Activated CD4-positive, alpha-beta T cell treated with anti-CD3 and anti-CD28 coated beads, Interleukin-2, amount 50 U/mL, for 16 hours (primary cell): ENCODE results near the gene BORCS5.
"Not testable (repeated sequence)": the region's sequence is repeated elsewhere in the genome, so short reads cannot be mapped to it uniquely, and the experiment has no call there.

Experiments used
- DNase-seq: peaks from one replicate; pipeline ENCODE4 v3.0.0-alpha.2; 2020

Gene BORCS5

DNA sequence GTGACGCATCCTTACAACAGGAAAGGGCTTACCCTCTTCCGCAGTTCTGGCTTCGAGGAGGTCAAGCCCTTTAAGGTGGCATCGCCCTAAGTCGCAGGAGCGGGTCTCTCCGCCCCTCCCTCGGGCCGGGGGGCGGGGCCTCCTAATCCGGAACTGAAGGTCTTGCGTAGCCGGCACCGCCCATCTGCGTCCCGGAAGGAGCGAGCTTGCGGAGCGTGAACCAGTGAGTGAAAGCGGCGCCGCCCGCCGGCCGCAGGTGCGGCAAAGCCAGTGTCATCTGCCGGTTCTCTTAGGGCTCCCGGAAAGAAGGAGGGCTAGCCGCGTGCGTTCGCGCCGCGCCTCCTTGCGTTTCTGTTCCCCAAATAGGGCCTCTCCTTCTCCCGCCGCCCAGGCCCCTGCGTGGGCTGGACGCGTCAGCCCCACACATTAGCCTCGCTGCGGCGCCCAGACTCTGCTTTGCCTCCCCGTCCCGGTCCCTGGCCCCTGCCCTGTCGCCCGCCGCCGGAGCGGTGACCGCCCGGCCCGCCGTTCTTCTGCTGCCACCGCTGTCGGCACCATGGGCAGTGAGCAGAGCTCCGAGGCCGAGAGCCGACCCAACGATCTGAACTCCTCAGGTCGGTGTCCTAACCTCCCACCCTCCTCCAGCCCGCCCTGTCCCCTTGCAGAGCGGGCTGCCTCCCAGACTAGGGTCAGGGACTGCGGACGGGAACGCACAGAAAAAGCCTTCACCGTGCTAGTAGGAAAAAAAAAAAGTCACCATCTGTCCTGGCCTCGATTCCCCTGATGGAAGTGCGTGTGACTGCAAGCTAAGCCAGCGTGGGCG, at the start of gene BORCS5:
BORCS5 (plus strand) TSS at position 183 of the 823 bp plus-strand sequence; CDS start at position 557, 374 bp downstream.
- DNase-seq, result peak; percentile 99

GRCh38 chr12:12310695-12311094, 46.2 kb upstream of the BORCS5 start:
- DNase-seq, result not testable (repeated sequence)

- DNase-seq, result no peak
These were observed 41.0 kb upstream of the BORCS5 start for GRCh38 chr12:12315838-12316237.

- DNase-seq, result no peak
These were observed 37.3 kb upstream of the BORCS5 start for GRCh38 chr12:12319451-12320183.

DNA sequence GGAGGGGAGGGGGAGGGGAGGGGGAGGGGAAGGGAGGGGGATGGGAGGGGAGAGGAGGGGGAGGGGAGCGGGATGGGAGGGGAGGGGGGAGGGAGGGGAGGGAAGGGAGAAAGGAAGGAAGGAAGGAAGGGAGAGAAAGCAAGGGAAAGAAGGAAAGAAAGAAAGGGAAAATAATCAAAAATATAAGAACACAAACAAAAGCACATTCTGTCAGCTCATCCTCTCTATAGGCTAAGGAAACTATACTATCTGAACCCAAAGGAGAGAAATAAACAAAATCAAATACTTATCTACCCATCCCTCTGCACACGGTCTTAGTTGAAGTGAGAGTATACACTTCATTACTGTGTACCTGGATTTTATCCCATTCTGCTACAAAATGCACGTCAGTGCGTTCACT, 33.8 kb upstream of the BORCS5 start:
- no peak for DNase-seq

DNA sequence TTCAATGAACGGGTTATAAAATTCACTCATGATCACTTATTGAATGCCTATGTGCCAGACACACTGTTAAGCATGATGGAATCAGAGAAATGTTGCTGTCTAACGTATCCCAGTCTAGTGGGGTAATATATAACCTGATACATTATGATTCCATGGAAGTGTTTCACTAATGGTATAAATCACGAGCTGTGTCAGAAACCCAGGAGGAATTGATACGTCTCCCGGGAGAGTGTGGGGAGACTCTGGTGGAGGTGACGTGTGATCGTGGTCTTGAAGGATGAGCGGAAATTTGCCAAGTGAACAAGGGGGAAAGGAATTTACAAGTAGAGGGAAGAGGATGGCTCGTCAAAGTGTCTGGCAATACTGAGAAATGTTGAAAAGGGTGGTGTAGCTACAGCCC, 33.3 kb upstream of the BORCS5 start:
- DNase-seq, result no peak

DNA sequence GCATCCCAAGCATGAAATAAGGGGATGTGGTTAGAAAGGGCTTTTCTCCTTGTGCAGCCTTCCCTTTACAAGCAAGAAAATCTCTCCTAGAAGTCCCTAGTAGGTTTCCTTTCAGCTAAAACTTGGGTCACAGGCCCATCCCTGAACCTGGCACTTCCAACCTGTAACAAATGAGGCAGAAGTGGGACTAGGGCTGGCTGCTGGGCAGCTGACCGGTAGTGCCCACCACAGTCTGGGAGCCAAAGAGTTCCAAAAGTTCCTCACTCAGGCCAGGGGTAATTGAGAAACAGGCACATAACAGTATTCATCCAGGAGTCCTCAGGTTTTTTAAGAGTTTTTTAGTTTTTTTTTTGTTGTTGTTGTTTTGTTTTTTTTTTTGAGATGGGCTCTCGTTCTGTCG, 30.6 kb upstream of the BORCS5 start:
- DNase-seq, result no peak

DNA sequence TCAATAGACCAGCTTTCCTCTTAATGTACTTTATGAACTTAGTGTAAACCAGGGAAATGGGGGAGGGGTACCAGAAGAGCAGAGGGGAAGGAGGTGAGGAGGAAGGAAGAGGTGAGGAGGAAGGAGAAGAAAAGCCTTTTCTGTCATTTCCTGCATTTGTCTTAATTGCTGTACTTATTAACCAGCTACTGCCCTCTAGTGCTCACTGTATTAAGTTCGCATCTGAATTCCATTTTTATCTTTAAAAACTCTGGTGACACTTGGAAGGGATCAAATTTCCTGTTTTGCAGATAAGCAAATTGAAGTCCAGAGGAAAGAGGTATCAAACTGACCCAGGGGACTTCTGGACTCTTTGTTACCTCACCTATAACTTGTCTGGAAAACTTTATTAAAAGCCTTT, 29.1 kb upstream of the BORCS5 start:
- peak; percentile 55 for DNase-seq

GRCh38 chr12:12331244-12331771, 25.6 kb upstream of the BORCS5 start:
- DNase-seq, result no peak

DNA sequence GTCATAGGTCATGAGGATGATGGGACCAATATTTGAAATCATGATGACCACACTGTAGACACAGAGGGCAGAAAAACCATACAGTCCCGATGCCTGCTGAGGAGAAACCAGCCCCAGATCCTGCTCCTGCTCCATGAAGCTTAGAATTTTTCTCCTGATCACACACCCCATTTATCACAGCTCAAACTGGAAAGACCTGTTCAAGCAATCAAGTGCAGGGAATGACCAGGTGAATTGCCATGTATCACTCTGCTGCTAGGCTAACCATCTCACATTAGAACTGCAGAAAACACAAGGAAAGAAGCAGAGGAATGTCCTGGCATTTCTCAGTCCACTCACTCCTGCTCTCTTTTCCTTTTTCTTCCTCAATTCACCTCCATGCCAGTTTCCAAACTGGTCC, 25.0 kb upstream of the BORCS5 start:
- DNase-seq, result no peak

DNA sequence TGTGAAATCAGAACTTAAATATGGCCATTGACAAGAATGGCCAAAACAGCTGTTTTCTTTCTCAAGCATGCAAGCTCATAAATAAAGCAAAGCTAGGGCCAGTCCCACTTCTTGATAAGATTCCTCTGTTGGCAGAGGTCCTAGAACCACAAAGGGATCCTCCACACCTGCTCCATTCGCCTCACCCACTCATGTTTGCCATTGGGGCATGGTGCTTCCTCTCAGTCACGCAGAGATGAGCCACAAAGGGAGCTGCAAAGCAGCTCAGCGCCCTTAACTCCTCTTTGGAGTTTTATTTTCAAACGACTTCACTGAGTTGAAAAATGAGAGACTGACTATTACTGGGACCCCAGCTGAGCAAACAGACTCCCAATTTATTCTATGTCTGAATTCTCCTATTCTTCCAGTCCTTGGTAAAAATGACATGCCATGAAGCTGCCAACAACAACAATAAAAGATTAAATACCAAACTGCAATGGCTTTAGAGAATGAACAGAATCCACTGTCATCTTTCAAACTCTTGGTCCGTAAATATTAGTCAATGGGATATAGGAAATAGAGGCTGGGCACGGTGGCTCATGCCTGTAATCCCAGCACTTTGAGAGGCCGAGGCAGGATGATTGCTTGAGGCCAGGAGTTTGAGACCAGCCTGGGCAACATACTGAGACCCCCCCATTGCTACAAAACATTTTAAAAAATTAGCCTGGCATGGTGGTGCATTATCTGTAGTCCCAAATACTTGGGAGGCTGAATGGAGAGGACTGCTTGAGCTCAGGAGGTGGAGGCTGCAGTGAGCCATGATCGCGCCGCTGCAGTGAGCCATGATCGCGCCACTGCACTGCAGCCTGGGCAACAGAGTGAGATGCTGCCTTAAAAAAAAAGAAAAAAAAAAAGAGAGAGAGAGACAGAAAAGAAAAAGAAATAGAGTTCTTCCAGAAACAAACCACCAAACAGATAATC, 23.2 kb upstream of the BORCS5 start:
- DNase-seq, result no peak

GRCh38 chr12:12334367-12335040, 22.4 kb upstream of the BORCS5 start:
- peak; percentile 68 for DNase-seq

DNA sequence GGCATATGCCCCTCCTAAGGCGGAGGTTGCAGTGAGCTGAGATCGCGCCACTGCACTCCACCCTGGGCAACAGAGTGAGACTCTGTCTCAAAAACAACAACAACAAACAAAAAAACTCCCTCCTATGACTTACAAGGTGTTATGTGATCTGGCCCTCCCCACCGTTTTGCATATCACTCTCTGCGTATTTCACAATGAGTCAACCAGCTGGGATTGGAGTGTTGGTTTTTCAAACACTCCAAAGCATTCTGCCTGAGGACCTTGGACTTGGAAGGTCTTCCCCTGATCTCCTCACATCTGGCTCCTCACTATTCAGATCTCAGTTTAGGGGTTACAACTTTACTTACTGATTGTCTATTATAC, 20.8 kb upstream of the BORCS5 start:
- DNase-seq, result peak; percentile 12

- DNase-seq, result no peak
These were observed 20.4 kb upstream of the BORCS5 start for GRCh38 chr12:12336511-12336910.

- DNase-seq, result no peak
These were observed 18.2 kb upstream of the BORCS5 start for GRCh38 chr12:12338527-12339168.

- peak; percentile 50 for DNase-seq
These were observed 6.9 kb upstream of the BORCS5 start, which contains the start of gene MANSC1 for GRCh38 chr12:12349711-12350665. MANSC1 (minus strand) TSS chr12:12350242; CDS start chr12:12343314, 6,928 bp downstream.

GRCh38 chr12:12350868-12351463, 5.9 kb upstream of the BORCS5 start:
- no peak for DNase-seq

GRCh38 chr12:12351468-12352185, 5.3 kb upstream of the BORCS5 start:
- DNase-seq, result not testable (repeated sequence)

- DNase-seq, result no peak
These were observed 3.6 kb upstream of the BORCS5 start for GRCh38 chr12:12353276-12353675.
